Thyroid gland (tissue), 4 donors: ENCODE data around the gene MEST.

ENCODE experiments used
- CTCF ChIP-seq, 6 experiments: fragments of 200-600 bp in 3 of 6; fragments of 450-650 bp in 3 of 6; sonication (generic) in 3 of 6; IDR thresholded peaks; one replicate each; pipeline ENCODE4 v1.5.1; 2016 to 2019; ENCODE audit warnings: antibody characterized with exemption in 6 of 6, mild to moderate bottlenecking in 2 of 6, inconsistent platforms in 1 of 6, moderate library complexity in 1 of 6
- POLR2A ChIP-seq, 2 donors: fragments of 450-650 bp; IDR thresholded peaks; one replicate each; pipeline ENCODE4 v1.6.1; 2017; ENCODE audit warnings: antibody characterized with exemption in 2 of 2, mild to moderate bottlenecking in 2 of 2, moderate library complexity in 1 of 2

GRCh38 chr7:130478991-130479390 lies 12.9 kb upstream of the MEST start:
- TF ChIP-seq POLR2A (IDR thresholded peaks at IDR 0.05) (no peak), CTCF (IDR thresholded peaks at IDR 0.05) (no peak)
